Endothelial cell (in vitro differentiated cells): ENCODE results near the gene NHERF1. TPM values are rescaled to one million over a fixed set of nuclear protein-coding genes. Genes with fewer than 3 reads are reported as not detected.

Experiments used
- DNase-seq: peaks from one replicate; pipeline ENCODE4 v3.0.0; 2021; ENCODE audit warnings: low spot score
- H3K27ac Mint-ChIP-seq: one replicate; pipeline ENCODE4 v1.8.0; 2021; ENCODE audit warnings: mixed read lengths, inconsistent platforms; ENCODE audit not compliant: unreplicated experiment
- H3K27me3 Mint-ChIP-seq: one replicate; pipeline ENCODE4 v1.8.0; 2021; ENCODE audit warnings: mild to moderate bottlenecking, moderate library complexity, mixed read lengths, inconsistent platforms; ENCODE audit not compliant: unreplicated experiment
- H3K36me3 Mint-ChIP-seq: one replicate; pipeline ENCODE4 v1.8.0; 2021; ENCODE audit warnings: mild to moderate bottlenecking, low read depth, mixed read lengths, inconsistent platforms; ENCODE audit not compliant: unreplicated experiment
- H3K4me1 Mint-ChIP-seq: one replicate; pipeline ENCODE4 v1.8.0; 2021; ENCODE audit warnings: mild to moderate bottlenecking, mixed read lengths, inconsistent platforms; ENCODE audit not compliant: unreplicated experiment
- H3K4me3 Mint-ChIP-seq: one replicate; pipeline ENCODE4 v1.8.0; 2021; ENCODE audit warnings: mild to moderate bottlenecking, mixed read lengths, inconsistent platforms; ENCODE audit not compliant: unreplicated experiment
- H3K9me3 Mint-ChIP-seq: one replicate; pipeline ENCODE4 v1.8.0; 2021; ENCODE audit warnings: mixed read lengths, inconsistent platforms; ENCODE audit not compliant: unreplicated experiment
- total RNA-seq: library from RNA; stranded (reverse); fragmentation: NEBNext Ultra II Directional; extraction: Animal tissue kit (Norgen Biotek cat#: 25700); gene quantifications from one replicate; pipeline ENCODE4 v1.2.1, GENCODE V29; 2021; ENCODE audit not compliant: unreplicated experiment
- TF ChIP-seq, protein P1 (sequence below): fragments of 200-600 bp; sonication (generic); IDR thresholded peaks from one replicate; pipeline ENCODE4 v1.5.0; 2021; ENCODE audit warnings: antibody characterized with exemption; ENCODE audit not compliant: unreplicated experiment

Gene NHERF1
- total RNA-seq, 1 donor from 2014 or later = 30.5 TPM

DNA sequence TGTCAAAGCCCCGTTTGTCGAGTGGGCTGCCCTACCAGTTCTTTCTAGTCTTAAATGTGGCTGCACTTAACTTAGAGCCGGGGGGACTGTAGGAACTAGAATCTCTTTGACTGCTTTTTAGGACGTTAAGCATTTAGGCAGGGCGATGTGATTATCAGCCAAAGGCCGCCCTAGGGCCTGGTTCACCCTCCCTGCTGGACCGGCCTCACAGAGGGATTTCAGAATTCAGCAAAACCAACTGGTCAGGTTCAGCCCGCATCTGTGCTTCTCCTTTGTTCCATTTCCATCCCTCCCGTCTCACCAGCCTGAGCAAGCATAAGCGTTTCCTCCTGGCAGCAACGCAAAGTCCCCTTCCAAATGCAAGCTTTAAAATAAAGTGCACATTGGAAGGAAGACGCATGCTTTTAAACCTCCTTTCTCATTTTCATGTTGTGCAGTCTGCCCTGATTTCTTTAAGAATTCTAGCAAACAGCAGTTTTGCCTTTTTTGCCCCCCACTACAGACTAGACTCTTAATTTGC lies 44.2 kb downstream of the NHERF1 start:
- peaks cover 35% of the 10 kb centered on the region for H3K36me3 Mint-ChIP-seq
- peak overlapping the region; percentile 31 for H3K4me3 Mint-ChIP-seq
- TF ChIP-seq, protein P1, sequence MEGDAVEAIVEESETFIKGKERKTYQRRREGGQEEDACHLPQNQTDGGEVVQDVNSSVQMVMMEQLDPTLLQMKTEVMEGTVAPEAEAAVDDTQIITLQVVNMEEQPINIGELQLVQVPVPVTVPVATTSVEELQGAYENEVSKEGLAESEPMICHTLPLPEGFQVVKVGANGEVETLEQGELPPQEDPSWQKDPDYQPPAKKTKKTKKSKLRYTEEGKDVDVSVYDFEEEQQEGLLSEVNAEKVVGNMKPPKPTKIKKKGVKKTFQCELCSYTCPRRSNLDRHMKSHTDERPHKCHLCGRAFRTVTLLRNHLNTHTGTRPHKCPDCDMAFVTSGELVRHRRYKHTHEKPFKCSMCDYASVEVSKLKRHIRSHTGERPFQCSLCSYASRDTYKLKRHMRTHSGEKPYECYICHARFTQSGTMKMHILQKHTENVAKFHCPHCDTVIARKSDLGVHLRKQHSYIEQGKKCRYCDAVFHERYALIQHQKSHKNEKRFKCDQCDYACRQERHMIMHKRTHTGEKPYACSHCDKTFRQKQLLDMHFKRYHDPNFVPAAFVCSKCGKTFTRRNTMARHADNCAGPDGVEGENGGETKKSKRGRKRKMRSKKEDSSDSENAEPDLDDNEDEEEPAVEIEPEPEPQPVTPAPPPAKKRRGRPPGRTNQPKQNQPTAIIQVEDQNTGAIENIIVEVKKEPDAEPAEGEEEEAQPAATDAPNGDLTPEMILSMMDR = no peak
- no peaks in the 10 kb centered on the region for H3K9me3 Mint-ChIP-seq
- H3K27me3 Mint-ChIP-seq = peaks cover 7% of the 10 kb centered on the region
- DNase-seq = no peak
- H3K4me1 Mint-ChIP-seq = peaks cover 10% of the 10 kb centered on the region
- H3K27ac Mint-ChIP-seq = no peak overlapping the region

DNA sequence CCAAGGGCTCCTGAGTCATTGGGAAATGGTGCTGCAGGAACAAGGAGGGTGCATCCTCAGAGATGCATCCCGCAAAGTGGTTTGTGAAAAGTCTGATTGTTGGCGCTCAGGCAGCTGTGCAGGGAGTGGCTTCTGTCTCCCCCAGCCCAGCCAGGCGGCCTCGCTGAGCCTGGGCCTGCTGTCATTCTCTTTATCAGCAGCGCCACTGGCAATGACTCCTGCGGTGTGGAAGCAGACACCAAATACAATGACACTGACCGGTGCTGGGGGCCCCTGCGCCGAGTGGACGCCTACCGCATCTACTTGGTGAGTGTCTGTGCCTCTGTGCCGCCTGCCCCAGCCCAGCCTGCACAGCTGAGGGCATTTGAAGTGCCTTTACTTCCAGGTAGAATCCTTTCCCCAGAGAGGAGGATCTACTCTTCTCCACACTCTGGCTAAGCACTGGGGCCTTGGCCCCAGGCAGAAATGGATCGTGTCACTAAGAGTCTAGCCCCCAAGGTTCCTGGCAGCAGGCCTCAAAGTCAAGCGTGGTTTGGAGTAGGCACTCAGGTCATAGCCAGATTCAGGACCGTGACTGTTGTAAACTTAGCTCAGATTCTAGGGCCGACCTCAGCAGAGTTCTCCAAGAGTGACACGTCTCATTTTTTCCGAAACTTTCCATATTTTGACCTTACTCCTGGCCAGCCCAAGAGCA lies 47.0 kb downstream of the NHERF1 start:
- H3K4me3 Mint-ChIP-seq = peak overlapping the region; percentile 50
- peaks cover 6% of the 10 kb centered on the region for H3K27me3 Mint-ChIP-seq
- H3K36me3 Mint-ChIP-seq = peaks cover 40% of the 10 kb centered on the region
- peaks cover 4% of the 10 kb centered on the region for H3K4me1 Mint-ChIP-seq
- no peaks in the 10 kb centered on the region for H3K9me3 Mint-ChIP-seq
- TF ChIP-seq, protein P1 = no peak
- DNase-seq = no peak
- H3K27ac Mint-ChIP-seq = no peak overlapping the region

DNA sequence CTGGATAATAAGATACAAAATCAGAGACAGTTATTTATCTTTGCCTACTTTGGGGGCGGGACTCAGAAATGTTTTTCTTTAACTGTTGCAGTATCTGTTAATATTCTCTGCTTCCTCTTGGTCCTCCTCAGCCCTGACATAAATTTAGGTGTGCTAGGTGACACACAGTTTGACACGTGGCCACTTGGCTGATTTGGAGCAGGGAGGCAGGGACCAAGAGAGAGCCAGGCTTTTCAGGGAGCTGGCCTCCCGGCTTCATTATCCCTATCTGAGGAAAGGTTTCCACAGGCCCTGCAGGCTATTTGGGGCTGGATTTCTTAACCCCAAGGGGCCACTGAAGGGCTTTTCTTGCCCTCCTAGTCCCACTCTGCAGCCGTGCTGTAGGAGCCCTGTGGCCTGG lies 47.8 kb downstream of the NHERF1 start:
- TF ChIP-seq, protein P1 = no peak
- Mint-ChIP-seq H3K27me3 (peaks cover 5% of the 10 kb centered on the region), H3K4me1 (no peaks in the 10 kb centered on the region), H3K36me3 (peaks cover 44% of the 10 kb centered on the region), H3K27ac (no peak overlapping the region), H3K4me3 (peak overlapping the region; percentile 50), H3K9me3 (no peaks in the 10 kb centered on the region)
- DNase-seq = no peak

GRCh38 chr17:74796866-74797265 lies 48.4 kb downstream of the NHERF1 start:
- Mint-ChIP-seq H3K9me3 (no peaks in the 10 kb centered on the region), H3K36me3 (peaks cover 50% of the 10 kb centered on the region), H3K4me1 (no peaks in the 10 kb centered on the region), H3K27me3 (peaks cover 5% of the 10 kb centered on the region), H3K4me3 (no peak overlapping the region), H3K27ac (peak overlapping the region; percentile 42)
- TF ChIP-seq, protein P1 = no peak
- DNase-seq = no peak

GRCh38 chr17:74797824-74798223 lies 49.4 kb downstream of the NHERF1 start:
- TF ChIP-seq, protein P1 = no peak
- Mint-ChIP-seq H3K27me3 (peaks cover 5% of the 10 kb centered on the region), H3K27ac (no peak overlapping the region), H3K4me1 (no peaks in the 10 kb centered on the region), H3K9me3 (no peaks in the 10 kb centered on the region), H3K4me3 (no peak overlapping the region), H3K36me3 (peaks cover 50% of the 10 kb centered on the region)
- no peak for DNase-seq
